Measurements from ENCODE around the gene NAALADL2. TPM values are rescaled to one million over a fixed set of nuclear protein-coding genes. Genes with fewer than 3 reads are reported as not detected.
"Not testable (repeated sequence)": the region's sequence is repeated elsewhere in the genome, so short reads cannot be mapped to it uniquely, and the experiment has no call there.

NAALADL2 gene
- total RNA-seq, 4 donors from 2014 or later: 0.26 to 218 (median 17.4) TPM

DNA sequence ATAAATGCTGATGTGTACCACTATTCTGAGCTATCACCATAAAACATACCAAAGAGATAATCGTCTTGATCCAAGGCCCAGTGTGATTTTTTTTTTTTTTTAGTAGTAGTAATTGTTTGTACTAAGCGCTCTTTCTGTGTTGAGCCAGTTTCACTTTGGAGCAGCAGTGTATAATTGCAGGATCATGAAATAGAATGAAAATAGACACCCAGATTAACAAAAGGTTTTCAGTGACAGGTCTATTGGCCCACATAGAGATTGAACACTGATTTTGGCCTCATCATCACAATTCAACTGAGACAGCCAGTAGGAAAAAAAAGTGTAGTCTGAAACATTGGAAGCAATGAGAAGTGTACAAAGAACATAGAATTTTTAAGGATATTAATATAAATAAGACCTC is 749.8 kb downstream of the NAALADL2 start:
- H3K4me1 ChIP-seq: no peaks in the 10 kb centered on the region
- H3K4me3 ChIP-seq: no peak overlapping the region

DNA sequence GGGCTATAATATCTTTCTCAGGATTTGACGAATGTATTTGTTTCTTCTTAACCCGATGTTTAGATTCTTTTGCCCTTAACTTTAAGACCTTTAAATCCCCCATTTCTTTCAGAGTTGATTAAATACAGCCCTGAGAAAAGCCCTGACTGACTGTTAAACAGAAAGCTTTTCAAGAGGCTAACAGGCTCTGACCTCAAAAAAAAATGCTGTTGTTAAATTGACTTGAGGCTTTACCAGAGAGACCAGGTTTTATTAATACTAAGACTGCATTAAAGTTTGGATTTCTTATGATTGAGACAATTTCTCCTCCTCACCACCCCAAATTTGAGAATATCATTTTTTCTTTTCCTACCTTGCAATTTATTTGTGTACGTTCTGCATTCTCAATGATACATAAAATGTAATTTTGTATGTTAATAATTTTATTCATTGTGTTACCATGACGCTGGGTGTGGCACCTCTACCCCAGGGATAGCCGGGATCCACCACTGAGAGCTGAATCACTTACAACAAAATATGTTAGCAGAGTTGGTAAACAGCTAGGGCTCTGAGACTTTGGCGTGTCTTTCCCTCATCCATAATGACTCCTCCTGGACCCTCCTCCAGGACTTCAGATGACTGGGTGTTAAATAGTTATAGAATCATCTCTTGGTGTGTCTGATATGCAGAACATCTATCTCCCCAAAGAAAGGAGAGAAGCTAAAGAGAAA is 753.5 kb downstream of the NAALADL2 start:
- DNase-seq: no peak
- intact Hi-C loops (cut with DNase I; ENCODE audit: low total_unique reads): no loop called here

More for the DNA sequence above, 749.8 kb downstream of the NAALADL2 start:
- H3K36me3 ChIP-seq: no peaks in the 10 kb centered on the region
- no peak for DNase-seq
- intact Hi-C loops (cut with DNase I; ENCODE audit: low total_unique reads): no loop called here
- H3K27ac ChIP-seq: no peak overlapping the region
- no peak for TF ChIP-seq POLR2A (IDR thresholded peaks at IDR 0.05)
- TF ChIP-seq, protein P1, sequence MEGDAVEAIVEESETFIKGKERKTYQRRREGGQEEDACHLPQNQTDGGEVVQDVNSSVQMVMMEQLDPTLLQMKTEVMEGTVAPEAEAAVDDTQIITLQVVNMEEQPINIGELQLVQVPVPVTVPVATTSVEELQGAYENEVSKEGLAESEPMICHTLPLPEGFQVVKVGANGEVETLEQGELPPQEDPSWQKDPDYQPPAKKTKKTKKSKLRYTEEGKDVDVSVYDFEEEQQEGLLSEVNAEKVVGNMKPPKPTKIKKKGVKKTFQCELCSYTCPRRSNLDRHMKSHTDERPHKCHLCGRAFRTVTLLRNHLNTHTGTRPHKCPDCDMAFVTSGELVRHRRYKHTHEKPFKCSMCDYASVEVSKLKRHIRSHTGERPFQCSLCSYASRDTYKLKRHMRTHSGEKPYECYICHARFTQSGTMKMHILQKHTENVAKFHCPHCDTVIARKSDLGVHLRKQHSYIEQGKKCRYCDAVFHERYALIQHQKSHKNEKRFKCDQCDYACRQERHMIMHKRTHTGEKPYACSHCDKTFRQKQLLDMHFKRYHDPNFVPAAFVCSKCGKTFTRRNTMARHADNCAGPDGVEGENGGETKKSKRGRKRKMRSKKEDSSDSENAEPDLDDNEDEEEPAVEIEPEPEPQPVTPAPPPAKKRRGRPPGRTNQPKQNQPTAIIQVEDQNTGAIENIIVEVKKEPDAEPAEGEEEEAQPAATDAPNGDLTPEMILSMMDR (IDR thresholded peaks at IDR 0.05): no peak
- no peaks in the 10 kb centered on the region for H3K9me3 ChIP-seq
- no peaks in the 10 kb centered on the region for H3K27me3 ChIP-seq

GRCh38 chr3:175614107-175614506 is 755.0 kb downstream of the NAALADL2 start:
- H3K27ac ChIP-seq; H3K4me1 ChIP-seq; H3K36me3 ChIP-seq; H3K9me3 ChIP-seq; DNase-seq; intact Hi-C loops (cut with DNase I; ENCODE audit: low total_unique reads); H3K4me3 ChIP-seq; H3K27me3 ChIP-seq: not testable (repeated sequence)

More for the DNA sequence above, 753.5 kb downstream of the NAALADL2 start:
- Histone ChIP-seq H3K36me3 (no peaks in the 10 kb centered on the region), H3K27ac (no peak overlapping the region), H3K9me3 (no peaks in the 10 kb centered on the region), H3K27me3 (no peaks in the 10 kb centered on the region), H3K4me1 (no peaks in the 10 kb centered on the region), H3K4me3 (no peak overlapping the region)
- TF ChIP-seq, protein P1 (IDR thresholded peaks at IDR 0.05): no peak
- no peak for TF ChIP-seq POLR2A (IDR thresholded peaks at IDR 0.05)

GRCh38 chr3:175617247-175617646 is 758.1 kb downstream of the NAALADL2 start:
- H3K27ac ChIP-seq: no peak overlapping the region
- no peaks in the 10 kb centered on the region for H3K27me3 ChIP-seq
- H3K9me3 ChIP-seq: no peaks in the 10 kb centered on the region
- intact Hi-C loops (cut with DNase I; ENCODE audit: low total_unique reads): no loop called here
- H3K4me1 ChIP-seq: no peaks in the 10 kb centered on the region
- no peaks in the 10 kb centered on the region for H3K36me3 ChIP-seq
- H3K4me3 ChIP-seq: no peak overlapping the region
- TF ChIP-seq, protein P1 (IDR thresholded peaks at IDR 0.05): no peak
- TF ChIP-seq POLR2A (IDR thresholded peaks at IDR 0.05): no peak
- DNase-seq: no peak

DNA sequence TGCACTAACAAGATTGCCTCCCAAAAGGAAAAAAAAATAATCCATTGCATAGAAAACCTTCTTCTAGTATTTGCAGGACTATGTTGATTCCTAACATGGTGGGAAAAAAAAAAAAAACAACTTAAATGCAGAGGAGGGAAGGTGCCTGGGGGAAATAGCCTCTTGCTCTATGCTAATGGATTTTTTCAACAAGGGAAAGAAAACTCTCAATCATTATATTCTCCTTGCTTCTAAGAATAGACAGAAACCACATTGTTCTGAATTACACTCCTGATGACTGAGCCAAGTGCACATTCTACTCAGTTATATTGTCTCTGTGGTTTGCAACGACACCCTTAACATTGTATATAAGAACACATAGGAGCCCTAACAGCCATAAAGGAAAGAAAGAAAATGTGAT is 760.2 kb downstream of the NAALADL2 start:
- Histone ChIP-seq H3K9me3 (no peaks in the 10 kb centered on the region), H3K36me3 (no peaks in the 10 kb centered on the region), H3K4me3 (no peak overlapping the region), H3K27me3 (no peaks in the 10 kb centered on the region), H3K27ac (no peak overlapping the region), H3K4me1 (no peaks in the 10 kb centered on the region)
- intact Hi-C loops (cut with DNase I; ENCODE audit: low total_unique reads): no loop called here
- TF ChIP-seq, protein P1 (IDR thresholded peaks at IDR 0.05): no peak
- TF ChIP-seq POLR2A (IDR thresholded peaks at IDR 0.05): no peak
- no peak for DNase-seq

Measured in uterus (tissue), 4 donors.